ENCODE measurements around the gene CADM1. TPM values are rescaled to one million over a fixed set of nuclear protein-coding genes. Genes with fewer than 3 reads are reported as not detected.

Gene CADM1
- total RNA-seq, 1 experiment from 2014 or later: 12.9 TPM

DNA sequence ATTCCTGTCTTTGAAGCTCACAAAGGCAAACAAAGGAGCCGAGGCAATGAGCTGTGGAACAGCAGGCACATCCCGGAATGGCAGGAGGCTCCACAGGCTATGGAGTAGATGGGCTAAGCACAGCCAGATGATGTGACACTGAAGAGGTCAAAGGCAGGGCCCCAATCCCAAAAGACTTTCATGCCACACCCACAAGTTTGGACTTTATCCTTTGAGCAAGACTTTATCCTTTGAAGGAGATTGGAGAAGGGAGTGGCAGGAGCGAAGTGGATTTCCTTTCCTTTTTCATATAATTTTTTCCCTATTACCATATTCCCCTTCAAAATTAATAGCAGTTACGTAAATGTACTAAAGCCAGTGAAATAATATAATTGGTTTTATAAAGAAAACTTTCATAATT, 379.4 kb downstream of the CADM1 start:
- ChIA-PET POLR2A (ENCODE audit: low non-redundant PET) (no interaction called here), CTCF (no interaction called here)
- H3K9me3 ChIP-seq (ENCODE audit: low read depth, low read length, poor library complexity, severe bottlenecking): no peaks in the 10 kb centered on the region
- no peak for DNase-seq (ENCODE audit: low spot score)
- H3K27me3 ChIP-seq (replicated peaks; ENCODE audit: insufficient read depth, low read depth, low read length, poor library complexity): no peaks in the 10 kb centered on the region
- no peaks in the 10 kb centered on the region for H3K4me1 ChIP-seq (ENCODE audit: insufficient read depth, low read length, poor library complexity, severe bottlenecking)
- no peak overlapping the region for H3K4me3 ChIP-seq (ENCODE audit: low read depth, low read length, poor library complexity, severe bottlenecking)
- no TSS peak for BruUV-seq (replicated peaks)
- H3K36me3 ChIP-seq (ENCODE audit: insufficient read depth, low read length, poor library complexity, severe bottlenecking): no peaks in the 10 kb centered on the region
- H3K27ac ChIP-seq (ENCODE audit: low read depth, low read length, poor library complexity, severe bottlenecking): no peak overlapping the region
- no peak for TF ChIP-seq EZH2 (IDR thresholded peaks at IDR 0.05; ENCODE audit: borderline replicate concordance, low read depth, low read length, poor library complexity, severe bottlenecking)
- TF ChIP-seq, protein P1, sequence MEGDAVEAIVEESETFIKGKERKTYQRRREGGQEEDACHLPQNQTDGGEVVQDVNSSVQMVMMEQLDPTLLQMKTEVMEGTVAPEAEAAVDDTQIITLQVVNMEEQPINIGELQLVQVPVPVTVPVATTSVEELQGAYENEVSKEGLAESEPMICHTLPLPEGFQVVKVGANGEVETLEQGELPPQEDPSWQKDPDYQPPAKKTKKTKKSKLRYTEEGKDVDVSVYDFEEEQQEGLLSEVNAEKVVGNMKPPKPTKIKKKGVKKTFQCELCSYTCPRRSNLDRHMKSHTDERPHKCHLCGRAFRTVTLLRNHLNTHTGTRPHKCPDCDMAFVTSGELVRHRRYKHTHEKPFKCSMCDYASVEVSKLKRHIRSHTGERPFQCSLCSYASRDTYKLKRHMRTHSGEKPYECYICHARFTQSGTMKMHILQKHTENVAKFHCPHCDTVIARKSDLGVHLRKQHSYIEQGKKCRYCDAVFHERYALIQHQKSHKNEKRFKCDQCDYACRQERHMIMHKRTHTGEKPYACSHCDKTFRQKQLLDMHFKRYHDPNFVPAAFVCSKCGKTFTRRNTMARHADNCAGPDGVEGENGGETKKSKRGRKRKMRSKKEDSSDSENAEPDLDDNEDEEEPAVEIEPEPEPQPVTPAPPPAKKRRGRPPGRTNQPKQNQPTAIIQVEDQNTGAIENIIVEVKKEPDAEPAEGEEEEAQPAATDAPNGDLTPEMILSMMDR (conservative IDR thresholded peaks at IDR 0.05; ENCODE audit: low read depth, low read length): no peak
- intact Hi-C loops (cut with micrococcal nuclease; ENCODE audit: unreplicated experiment): no loop called here

DNA sequence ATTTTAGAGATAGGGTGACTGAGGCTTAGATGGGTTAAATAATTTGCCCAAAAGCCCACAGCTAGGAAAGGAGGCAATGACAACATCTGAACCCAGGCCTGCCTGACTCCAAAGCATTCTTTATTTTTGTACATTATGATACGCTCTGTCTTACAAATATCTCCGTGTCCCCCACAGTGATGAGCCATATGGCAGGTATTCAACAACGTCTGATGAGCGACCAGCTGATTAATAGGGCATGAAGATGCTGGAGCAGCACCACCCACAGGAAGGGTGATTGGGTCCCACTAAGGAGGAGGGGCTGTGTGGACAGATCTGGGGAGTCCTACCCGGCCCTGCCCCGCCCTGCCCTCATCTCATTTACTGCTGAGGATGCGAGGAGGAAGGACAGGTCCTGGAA, 380.6 kb downstream of the CADM1 start:
- ChIA-PET POLR2A (ENCODE audit: low non-redundant PET) (no interaction called here), CTCF (no interaction called here)
- Histone ChIP-seq H3K4me3 (ENCODE audit: low read depth, low read length, poor library complexity, severe bottlenecking) (no peak overlapping the region), H3K27ac (ENCODE audit: low read depth, low read length, poor library complexity, severe bottlenecking) (no peak overlapping the region), H3K9me3 (ENCODE audit: low read depth, low read length, poor library complexity, severe bottlenecking) (no peaks in the 10 kb centered on the region), H3K27me3 (replicated peaks; ENCODE audit: insufficient read depth, low read depth, low read length, poor library complexity) (no peaks in the 10 kb centered on the region), H3K36me3 (ENCODE audit: insufficient read depth, low read length, poor library complexity, severe bottlenecking) (no peaks in the 10 kb centered on the region), H3K4me1 (ENCODE audit: insufficient read depth, low read length, poor library complexity, severe bottlenecking) (no peaks in the 10 kb centered on the region)
- TF ChIP-seq EZH2 (IDR thresholded peaks at IDR 0.05; ENCODE audit: borderline replicate concordance, low read depth, low read length, poor library complexity, severe bottlenecking): no peak
- TF ChIP-seq, protein P1 (conservative IDR thresholded peaks at IDR 0.05; ENCODE audit: low read depth, low read length): no peak
- DNase-seq (ENCODE audit: low spot score): no peak
- no TSS peak for BruUV-seq (replicated peaks)
- intact Hi-C loops (cut with micrococcal nuclease; ENCODE audit: unreplicated experiment): no loop called here

DNA sequence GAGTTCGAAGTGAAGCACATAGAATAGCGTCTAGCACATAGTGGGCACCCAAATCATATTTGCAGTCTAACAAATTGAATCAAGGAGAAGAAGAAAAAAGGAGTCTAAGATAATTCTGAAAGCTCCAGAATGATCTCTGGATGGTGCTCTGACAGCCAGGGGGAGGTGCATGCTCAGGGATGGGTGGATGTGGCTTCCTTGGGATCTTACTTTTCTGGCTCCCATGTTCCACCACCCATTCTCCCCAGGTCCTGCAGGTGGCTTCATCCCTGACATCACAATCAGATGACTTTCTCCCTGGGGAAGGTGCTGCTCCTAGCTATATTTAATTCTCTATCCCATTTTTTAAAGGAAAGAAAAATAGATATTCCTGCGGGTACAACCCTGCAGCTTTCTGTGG, 381.9 kb downstream of the CADM1 start:
- Histone ChIP-seq H3K9me3 (ENCODE audit: low read depth, low read length, poor library complexity, severe bottlenecking) (no peaks in the 10 kb centered on the region), H3K27me3 (replicated peaks; ENCODE audit: insufficient read depth, low read depth, low read length, poor library complexity) (no peaks in the 10 kb centered on the region), H3K27ac (ENCODE audit: low read depth, low read length, poor library complexity, severe bottlenecking) (no peak overlapping the region), H3K4me1 (ENCODE audit: insufficient read depth, low read length, poor library complexity, severe bottlenecking) (no peaks in the 10 kb centered on the region), H3K36me3 (ENCODE audit: insufficient read depth, low read length, poor library complexity, severe bottlenecking) (no peaks in the 10 kb centered on the region), H3K4me3 (ENCODE audit: low read depth, low read length, poor library complexity, severe bottlenecking) (no peak overlapping the region)
- intact Hi-C loops (cut with micrococcal nuclease; ENCODE audit: unreplicated experiment): no loop called here
- POLR2A ChIA-PET (ENCODE audit: low non-redundant PET): no interaction called here
- no peak for DNase-seq (ENCODE audit: low spot score)
- CTCF ChIA-PET: no interaction called here
- no TSS peak for BruUV-seq (replicated peaks)
- TF ChIP-seq EZH2 (IDR thresholded peaks at IDR 0.05; ENCODE audit: borderline replicate concordance, low read depth, low read length, poor library complexity, severe bottlenecking): no peak
- TF ChIP-seq, protein P1 (conservative IDR thresholded peaks at IDR 0.05; ENCODE audit: low read depth, low read length): no peak
